8988T (cell line): ENCODE data around the gene ADGRG1.
"Not testable (repeated sequence)": the region's sequence is repeated elsewhere in the genome, so short reads cannot be mapped to it uniquely, and the experiment has no call there.

ENCODE experiments used
- DNase-seq: peaks from one replicate; pipeline ENCODE4 v3.0.0; 2011

ADGRG1 gene

GRCh38 chr16:57704905-57705852 is 76.7 kb downstream of the ADGRG1 start:
- no peak for DNase-seq

- DNase-seq, result no peak
Measured at GRCh38 chr16:57706717-57707116, 78.3 kb downstream of the ADGRG1 start.

GRCh38 chr16:57707331-57707730 is 78.9 kb downstream of the ADGRG1 start:
- no peak for DNase-seq

GRCh38 chr16:57708168-57708567 is 79.7 kb downstream of the ADGRG1 start:
- DNase-seq, result no peak

DNA sequence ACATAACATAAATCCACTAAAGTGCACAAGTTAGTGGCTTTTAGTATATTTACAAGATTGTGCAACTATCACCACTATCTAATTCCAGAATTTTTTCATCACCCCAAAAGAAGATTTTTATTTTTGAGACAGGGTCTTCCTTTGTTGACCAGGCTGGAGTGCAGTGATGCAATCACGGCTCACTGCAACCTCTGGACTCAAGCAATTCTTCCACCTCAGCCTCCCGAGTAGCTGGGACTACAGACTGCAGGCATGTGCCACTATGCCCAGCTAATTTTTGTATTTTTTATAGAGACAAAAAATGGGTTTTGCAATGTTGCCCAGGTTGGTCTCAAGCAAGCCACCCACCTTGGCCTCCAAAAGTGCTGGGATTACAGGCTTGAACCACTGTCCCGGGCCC is 81.2 kb downstream of the ADGRG1 start:
- DNase-seq, result no peak

GRCh38 chr16:57711346-57711745 is 82.9 kb downstream of the ADGRG1 start:
- no peak for DNase-seq

GRCh38 chr16:57711993-57712392 is 83.6 kb downstream of the ADGRG1 start:
- DNase-seq, result no peak

DNA sequence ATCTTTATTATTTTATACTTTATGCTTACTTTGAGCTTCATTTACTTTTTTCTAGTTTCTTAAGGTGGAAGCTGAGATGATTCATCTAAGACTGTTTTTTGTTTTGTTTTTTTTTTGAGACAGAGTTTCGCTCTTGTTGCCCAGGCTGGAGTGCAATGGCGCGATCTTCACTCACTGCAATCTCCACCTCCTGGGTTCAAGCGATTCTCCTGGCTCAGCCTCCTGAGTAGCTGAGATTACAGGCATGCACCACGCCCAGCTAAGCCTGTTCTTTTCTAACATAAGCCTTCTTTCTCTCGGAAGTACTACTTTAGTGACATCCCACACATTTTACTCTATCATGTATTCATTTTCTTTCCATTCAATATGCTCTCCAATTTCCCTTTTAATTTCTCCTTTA is 84.1 kb downstream of the ADGRG1 start:
- DNase-seq, result not testable (repeated sequence)

GRCh38 chr16:57713596-57713995 is 85.2 kb downstream of the ADGRG1 start:
- no peak for DNase-seq

- DNase-seq, result no peak
Measured at GRCh38 chr16:57714047-57714446, 85.6 kb downstream of the ADGRG1 start.
